BLaER1 (cell line): ENCODE measurements around the gene YOD1.

ENCODE experiments used
- H3K27ac ChIP-seq: shearing (Covaris generic); formaldehyde crosslinking; 2 replicates; pipeline ENCODE4 v1.8.1; 2022
- H3K27me3 ChIP-seq: shearing (Covaris generic); formaldehyde crosslinking; 2 replicates; pipeline ENCODE4 v1.8.1; 2022
- H3K36me3 ChIP-seq: shearing (Covaris generic); formaldehyde crosslinking; 2 replicates; pipeline ENCODE4 v1.8.1; 2022
- H3K4me1 ChIP-seq: shearing (Covaris generic); formaldehyde crosslinking; 2 replicates; pipeline ENCODE4 v1.8.1; 2022
- H3K4me2 ChIP-seq: shearing (Covaris generic); formaldehyde crosslinking; 2 replicates; pipeline ENCODE4 v1.8.1; 2022
- H3K4me3 ChIP-seq: shearing (Covaris generic); formaldehyde crosslinking; 2 replicates; pipeline ENCODE4 v1.8.1; 2022
- H3K9ac ChIP-seq: shearing (Covaris generic); formaldehyde crosslinking; 2 replicates; pipeline ENCODE4 v1.8.1; 2022
- H3K9me3 ChIP-seq: shearing (Covaris generic); formaldehyde crosslinking; 2 replicates; pipeline ENCODE4 v1.8.1; 2022
- H4K20me1 ChIP-seq: shearing (Covaris generic); formaldehyde crosslinking; 2 replicates; pipeline ENCODE4 v1.8.1; 2022
- Cebpa-rat ChIP-seq: shearing (Covaris generic); IDR thresholded peaks from 2 replicates; pipeline ENCODE4 v1.8.1; 2022

YOD1 gene

DNA sequence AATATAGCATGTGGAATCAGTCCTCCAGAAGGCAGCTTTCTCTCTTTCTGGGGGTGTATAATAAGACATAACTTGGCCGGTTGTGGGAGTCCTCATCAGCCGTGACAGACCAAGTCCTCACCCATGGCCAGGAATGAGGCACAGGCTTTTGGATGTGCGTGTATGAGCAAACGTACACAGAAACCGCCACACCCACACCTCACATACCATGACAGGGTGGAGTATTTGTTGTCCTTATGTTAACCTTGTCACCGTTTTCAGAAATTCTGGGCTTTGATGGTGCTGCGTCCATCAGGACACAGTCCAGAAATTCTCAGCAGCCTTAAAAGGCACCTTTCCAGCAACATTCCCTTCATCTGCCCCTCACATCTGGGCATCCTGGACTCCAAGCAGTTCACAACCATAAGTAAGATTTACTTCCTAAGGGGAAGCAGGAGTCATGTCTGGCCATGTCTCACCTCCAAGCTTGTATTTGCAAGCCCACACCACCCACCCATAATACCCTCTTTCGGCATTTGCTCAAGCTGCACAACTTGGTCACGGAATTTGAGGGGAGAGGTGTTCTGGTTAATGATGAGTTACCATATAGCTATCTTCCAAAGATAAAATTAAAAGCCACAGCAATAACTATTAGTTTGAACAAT, 30.8 kb downstream of the YOD1 start:
- Histone ChIP-seq H3K9ac (no peak overlapping the region), H4K20me1 (no peaks in the 10 kb centered on the region), H3K27me3 (no peaks in the 10 kb centered on the region), H3K27ac (no peak overlapping the region), H3K4me1 (no peaks in the 10 kb centered on the region), H3K4me2 (no peak overlapping the region), H3K9me3 (no peaks in the 10 kb centered on the region), H3K36me3 (no peaks in the 10 kb centered on the region), H3K4me3 (no peak overlapping the region)
- TF ChIP-seq Cebpa-rat: no peak

DNA sequence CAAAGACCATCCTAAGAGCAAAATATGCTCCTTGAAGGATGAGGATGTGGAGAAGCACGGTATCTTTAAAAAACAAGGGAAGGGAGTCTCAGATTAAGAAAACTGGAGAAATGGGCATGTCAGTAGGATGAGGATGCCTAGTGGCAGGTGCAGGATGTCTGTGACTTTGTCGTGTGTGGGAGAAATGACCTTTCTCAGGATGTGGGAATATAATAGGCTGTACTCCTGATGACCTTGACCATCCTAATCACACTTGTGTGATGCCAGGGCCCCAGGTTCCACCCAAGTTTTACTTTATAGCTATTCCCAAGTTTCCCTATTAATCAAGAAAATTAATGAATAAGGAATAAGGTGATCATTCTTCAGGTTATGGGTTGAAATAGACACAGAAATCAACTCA, 31.3 kb downstream of the YOD1 start:
- no peaks in the 10 kb centered on the region for H3K9me3 ChIP-seq

DNA sequence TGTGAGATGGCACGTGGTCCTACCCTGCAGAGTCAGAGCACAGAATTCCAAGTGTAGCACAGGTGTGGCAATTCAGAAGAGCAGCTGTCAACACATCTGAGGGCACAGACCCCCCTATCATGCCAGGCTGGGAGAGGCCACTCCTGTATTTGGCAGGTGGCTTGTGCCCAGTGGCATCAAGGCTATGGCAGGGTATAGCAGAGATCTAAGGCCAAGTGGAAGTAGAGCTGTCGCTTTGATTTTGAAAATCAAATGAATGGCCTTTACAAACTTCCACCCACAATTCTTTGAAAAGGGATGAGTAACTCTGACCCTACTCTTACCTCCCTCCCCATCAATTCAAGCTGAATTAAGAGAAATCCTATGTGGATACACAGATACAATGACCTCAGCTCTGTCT, 31.8 kb downstream of the YOD1 start:
- Histone ChIP-seq H4K20me1 (no peaks in the 10 kb centered on the region), H3K9me3 (no peaks in the 10 kb centered on the region), H3K27me3 (no peaks in the 10 kb centered on the region), H3K36me3 (no peaks in the 10 kb centered on the region), H3K27ac (no peak overlapping the region), H3K4me3 (no peak overlapping the region), H3K4me2 (no peak overlapping the region), H3K9ac (no peak overlapping the region), H3K4me1 (no peaks in the 10 kb centered on the region)
- no peak for TF ChIP-seq Cebpa-rat

More for the DNA sequence above, 31.3 kb downstream of the YOD1 start:
- no peak overlapping the region for H3K9ac ChIP-seq
- H3K4me3 ChIP-seq: no peak overlapping the region
- H3K4me2 ChIP-seq: no peak overlapping the region
- no peak overlapping the region for H3K27ac ChIP-seq
- no peaks in the 10 kb centered on the region for H3K27me3 ChIP-seq
- no peaks in the 10 kb centered on the region for H3K4me1 ChIP-seq
- TF ChIP-seq Cebpa-rat: no peak
- no peaks in the 10 kb centered on the region for H3K36me3 ChIP-seq
- H4K20me1 ChIP-seq: no peaks in the 10 kb centered on the region

DNA sequence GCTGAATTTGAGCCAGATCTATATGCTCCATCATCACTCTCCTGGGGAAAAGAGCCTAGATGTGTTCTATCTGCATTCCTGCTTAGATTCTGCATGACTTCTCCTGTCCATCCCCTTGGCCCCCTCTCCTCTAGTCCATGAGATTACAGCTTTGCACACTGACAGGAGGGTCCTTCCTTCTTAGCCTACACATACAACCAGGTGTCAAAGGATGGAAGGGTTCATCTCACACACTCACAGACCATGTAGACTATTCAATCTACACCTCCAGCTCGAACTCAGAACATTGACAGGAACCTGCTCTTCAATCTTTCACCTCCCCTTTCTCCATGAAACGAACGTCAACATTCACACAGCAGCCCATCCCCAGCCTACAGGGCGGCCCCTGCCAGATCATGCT, 32.3 kb downstream of the YOD1 start:
- no peak overlapping the region for H3K4me3 ChIP-seq
- H3K27ac ChIP-seq: no peak overlapping the region
- no peak overlapping the region for H3K4me2 ChIP-seq
- TF ChIP-seq Cebpa-rat: no peak
- no peaks in the 10 kb centered on the region for H3K27me3 ChIP-seq
- no peak overlapping the region for H3K9ac ChIP-seq
- H4K20me1 ChIP-seq: no peaks in the 10 kb centered on the region
- no peaks in the 10 kb centered on the region for H3K36me3 ChIP-seq
- no peaks in the 10 kb centered on the region for H3K9me3 ChIP-seq
- no peaks in the 10 kb centered on the region for H3K4me1 ChIP-seq

DNA sequence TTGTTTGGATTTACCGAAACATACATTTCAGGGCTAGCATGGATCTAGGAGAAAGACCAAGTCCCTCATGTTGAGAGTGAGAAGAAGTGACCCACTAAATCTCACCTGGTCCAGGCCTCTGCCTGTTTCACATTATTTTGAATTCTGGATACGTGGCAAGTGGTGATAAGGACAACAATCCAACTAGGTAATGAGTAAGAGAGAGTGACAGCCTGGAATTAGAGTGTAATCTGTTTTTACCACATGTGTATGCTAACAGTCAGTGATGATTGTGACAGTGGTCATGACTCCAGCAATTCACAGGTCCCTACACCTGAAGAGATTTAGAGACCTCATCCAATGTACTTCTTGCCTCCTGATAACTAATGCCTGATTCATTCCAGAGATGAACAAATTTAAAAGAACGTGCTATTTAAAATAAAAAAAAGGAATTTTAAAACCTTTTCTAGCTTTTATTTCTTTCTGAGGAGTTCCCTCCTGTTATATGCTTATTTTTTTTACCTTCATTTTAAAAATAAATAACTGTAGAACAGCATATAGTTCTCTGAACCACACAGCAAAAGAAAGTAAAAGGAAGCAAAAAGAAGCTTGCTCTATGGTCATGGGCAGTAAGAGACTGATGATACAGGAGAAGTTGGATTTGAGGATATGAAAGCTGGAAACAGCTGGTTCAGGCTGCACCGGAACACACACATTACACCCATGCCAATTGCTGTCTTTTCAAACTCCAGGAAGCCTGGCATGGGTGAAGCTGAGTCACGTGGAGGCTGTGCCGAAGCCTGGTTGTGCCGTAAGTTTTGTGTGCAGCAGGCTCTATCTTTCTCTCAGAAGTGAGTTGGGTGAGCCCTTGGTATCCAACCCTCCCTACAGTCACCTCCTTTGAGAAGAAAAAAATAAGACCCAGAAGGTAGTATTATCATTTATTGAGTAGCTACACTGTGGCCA, 33.1 kb downstream of the YOD1 start:
- no peak overlapping the region for H3K9ac ChIP-seq
- no peaks in the 10 kb centered on the region for H3K27me3 ChIP-seq
- no peak overlapping the region for H3K4me3 ChIP-seq
- no peak overlapping the region for H3K27ac ChIP-seq
- no peak for TF ChIP-seq Cebpa-rat
- no peaks in the 10 kb centered on the region for H3K9me3 ChIP-seq
- H3K4me1 ChIP-seq: no peaks in the 10 kb centered on the region
- no peaks in the 10 kb centered on the region for H3K36me3 ChIP-seq
- no peak overlapping the region for H3K4me2 ChIP-seq
- H4K20me1 ChIP-seq: no peaks in the 10 kb centered on the region

DNA sequence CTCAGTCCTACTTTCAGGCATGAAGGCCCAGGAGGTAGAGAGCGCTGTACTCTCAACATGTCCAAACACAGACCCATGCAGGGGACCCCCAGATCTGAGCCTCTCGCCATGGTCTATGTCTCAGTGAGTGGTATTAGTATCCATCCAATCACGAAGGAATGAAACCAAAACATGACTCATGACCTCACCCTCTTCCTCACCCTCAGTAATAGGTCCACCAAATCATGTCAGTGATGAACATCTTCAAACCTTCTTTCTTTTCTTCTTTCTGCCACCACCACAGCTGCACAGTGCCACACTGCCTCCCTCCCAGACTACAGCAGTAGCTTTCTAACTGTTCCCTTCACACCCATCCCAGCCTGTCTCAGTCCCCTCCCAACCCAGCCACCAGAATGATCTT, 35.2 kb downstream of the YOD1 start:
- no peak overlapping the region for H3K9ac ChIP-seq
- no peak overlapping the region for H3K27ac ChIP-seq
- H3K4me1 ChIP-seq: no peaks in the 10 kb centered on the region
- no peaks in the 10 kb centered on the region for H4K20me1 ChIP-seq
- H3K36me3 ChIP-seq: no peaks in the 10 kb centered on the region
- no peaks in the 10 kb centered on the region for H3K27me3 ChIP-seq
- H3K4me2 ChIP-seq: no peak overlapping the region
- no peak for TF ChIP-seq Cebpa-rat
- H3K4me3 ChIP-seq: no peak overlapping the region
- no peaks in the 10 kb centered on the region for H3K9me3 ChIP-seq

DNA sequence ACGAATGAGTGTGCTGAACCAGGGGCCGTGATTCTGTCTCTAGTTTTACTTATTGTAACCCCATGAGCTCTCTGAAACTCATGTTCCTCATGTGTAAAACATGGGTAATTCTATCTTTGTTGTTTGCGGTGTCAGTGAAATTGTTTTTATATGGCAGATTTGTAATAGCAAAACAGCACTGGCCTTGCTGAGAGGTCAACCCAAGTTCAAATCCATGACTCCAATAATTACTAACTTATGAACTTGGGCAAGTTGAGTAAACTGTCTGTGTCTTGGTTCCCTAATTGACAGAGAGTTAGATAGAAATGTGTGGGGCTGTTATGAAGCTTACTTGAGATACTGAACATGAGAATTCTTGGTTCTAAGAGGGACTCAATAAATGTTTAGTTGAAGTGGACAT, 36.3 kb downstream of the YOD1 start:
- Histone ChIP-seq H3K4me3 (no peak overlapping the region), H3K9ac (no peak overlapping the region), H3K36me3 (no peaks in the 10 kb centered on the region), H3K9me3 (no peaks in the 10 kb centered on the region), H3K27ac (no peak overlapping the region), H3K4me2 (no peak overlapping the region), H3K27me3 (no peaks in the 10 kb centered on the region), H3K4me1 (no peaks in the 10 kb centered on the region), H4K20me1 (no peaks in the 10 kb centered on the region)
- no peak for TF ChIP-seq Cebpa-rat

DNA sequence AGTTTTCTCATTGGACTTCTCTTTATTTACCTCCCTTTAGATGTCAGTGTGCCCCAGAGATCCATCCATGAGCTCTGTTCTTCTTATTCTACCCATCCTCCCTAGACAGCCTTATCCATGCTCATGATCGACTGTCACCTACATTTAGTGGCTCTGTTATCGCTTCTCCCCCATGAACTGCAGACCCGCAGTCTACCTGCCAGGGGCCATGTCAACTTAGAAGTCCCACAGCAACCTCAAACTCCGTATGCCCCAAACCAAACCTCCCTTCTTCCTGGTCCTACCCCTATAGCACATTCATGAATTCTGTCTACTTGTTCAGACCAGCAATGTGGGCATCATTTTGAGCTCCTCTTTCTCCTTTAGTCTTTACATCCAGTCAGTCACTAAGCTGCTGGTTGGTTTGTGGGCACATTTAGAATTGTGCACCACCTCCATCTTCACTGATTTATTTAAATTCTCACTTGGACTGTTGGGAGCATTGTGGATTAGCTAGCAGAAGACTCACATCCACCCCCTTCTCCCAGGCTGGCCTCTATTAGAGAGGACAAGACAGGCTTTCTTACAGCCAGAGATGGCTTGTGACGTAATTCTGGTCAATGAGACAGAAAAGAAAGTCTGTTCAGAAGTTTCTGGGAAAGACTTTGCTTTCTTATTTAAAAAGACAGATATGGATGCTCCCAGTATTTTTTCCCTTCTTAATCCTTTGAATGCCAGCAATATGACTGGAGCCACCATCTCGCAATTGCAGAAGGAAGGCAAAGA, 37.5 kb downstream of the YOD1 start:
- H3K4me3 ChIP-seq: no peak overlapping the region
- no peak overlapping the region for H3K4me2 ChIP-seq
- H3K27me3 ChIP-seq: no peaks in the 10 kb centered on the region
- no peak overlapping the region for H3K27ac ChIP-seq
- no peaks in the 10 kb centered on the region for H4K20me1 ChIP-seq
- no peak overlapping the region for H3K9ac ChIP-seq
- no peaks in the 10 kb centered on the region for H3K36me3 ChIP-seq
- H3K4me1 ChIP-seq: no peaks in the 10 kb centered on the region
- no peaks in the 10 kb centered on the region for H3K9me3 ChIP-seq
- TF ChIP-seq Cebpa-rat: no peak

DNA sequence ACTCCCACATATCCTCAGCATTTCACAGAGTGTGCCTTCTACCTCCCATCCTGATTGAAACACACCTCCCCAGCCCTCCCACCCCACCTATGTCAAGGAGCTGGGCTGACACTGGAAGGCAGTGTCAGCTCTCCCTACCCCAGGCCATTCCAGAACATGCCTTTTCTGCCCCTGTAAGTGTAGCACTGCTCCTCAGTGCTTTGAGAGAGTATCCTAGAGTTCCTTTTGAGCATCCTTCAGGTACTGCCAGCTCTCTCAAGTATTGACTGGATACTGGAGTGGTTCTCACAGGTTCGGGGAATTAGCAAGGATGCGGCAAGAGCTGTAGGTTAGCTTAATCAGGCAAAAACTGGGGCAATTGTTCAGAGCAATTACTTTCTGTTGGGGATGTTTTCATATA, 40.3 kb downstream of the YOD1 start:
- H3K9ac ChIP-seq: no peak overlapping the region
- no peaks in the 10 kb centered on the region for H4K20me1 ChIP-seq
- H3K4me3 ChIP-seq: no peak overlapping the region
- no peak overlapping the region for H3K4me2 ChIP-seq
- no peaks in the 10 kb centered on the region for H3K9me3 ChIP-seq
- no peaks in the 10 kb centered on the region for H3K4me1 ChIP-seq
- H3K36me3 ChIP-seq: no peaks in the 10 kb centered on the region
- no peak for TF ChIP-seq Cebpa-rat
- no peaks in the 10 kb centered on the region for H3K27me3 ChIP-seq
- no peak overlapping the region for H3K27ac ChIP-seq

DNA sequence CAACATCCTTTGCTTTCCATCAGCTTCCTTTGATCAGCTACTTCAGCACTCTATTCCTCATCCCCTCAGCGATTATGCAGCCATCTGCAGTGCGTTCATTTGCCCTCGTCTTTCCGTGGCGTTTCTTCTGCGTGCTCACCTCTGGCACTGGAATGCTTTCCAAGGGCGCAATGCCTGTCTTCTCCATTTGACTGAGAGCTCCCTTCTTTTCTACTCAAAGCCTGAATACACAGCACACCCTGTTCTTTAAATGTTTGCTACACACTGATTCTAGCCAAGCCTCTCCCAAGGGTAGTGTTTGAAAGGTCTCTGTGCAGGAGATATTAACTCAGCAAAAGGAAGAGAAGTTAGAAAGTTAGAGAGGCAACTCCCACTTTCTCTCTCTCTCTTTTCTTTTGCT, 41.1 kb downstream of the YOD1 start:
- Histone ChIP-seq H4K20me1 (no peaks in the 10 kb centered on the region), H3K4me3 (no peak overlapping the region), H3K36me3 (no peaks in the 10 kb centered on the region), H3K4me2 (no peak overlapping the region), H3K4me1 (no peaks in the 10 kb centered on the region), H3K9me3 (no peaks in the 10 kb centered on the region), H3K27me3 (no peaks in the 10 kb centered on the region), H3K9ac (no peak overlapping the region), H3K27ac (no peak overlapping the region)
- no peak for TF ChIP-seq Cebpa-rat
